HCT116 (cell line): ENCODE data around the gene CCDC38. TPM values are rescaled to one million over a fixed set of nuclear protein-coding genes. Genes with fewer than 3 reads are reported as not detected.

Source experiments
- ATAC-seq: fragments of 200-7000 bp; cut with Tn5 transposase; 2 replicates; pipeline ENCODE4 v1.9.1; 2020; ENCODE audit warnings: mild to moderate bottlenecking, moderate library complexity
- BruUV-seq: library from RNA; stranded (reverse); fragments of 400-500 nt; replicated peaks from 2 replicates; lab custom pipeline; 2021; lab: Mats Ljungman, UMichigan
- CTCF ChIA-PET: fragments of 300-600 bp; sonication (Branson Sonifier 250); formaldehyde crosslinking; loops from one replicate; lab custom pipeline; 2021; ENCODE audit warnings: antibody characterized with exemption; lab: Charles Lee
- POLR2A ChIA-PET: fragments of 300-600, 350-600 bp; sonication (Branson Sonifier 250); formaldehyde crosslinking; loops from one replicate; lab custom pipeline; 2021; ENCODE audit warnings: antibody characterized with exemption; lab: Charles Lee
- RAD21 ChIA-PET, 2 experiments: fragments of 300-600 bp; sonication (Branson Sonifier 250); formaldehyde crosslinking; loops; one replicate each; lab custom pipeline; 2023; ENCODE audit warnings: low total read pairs in 2 of 2; ENCODE audit not compliant: uncharacterized antibody in 2 of 2, unreplicated experiment in 2 of 2, low non-redundant PET in 1 of 2; lab: Charles Lee
- DNase-seq: peaks from one replicate; pipeline ENCODE4 v3.0.0-alpha.2; 2010; ENCODE audit warnings: low read depth, low spot score
- H2AFZ ChIP-seq: fragments of 200-600 bp; shearing (Covaris generic), sonication (generic); 2 replicates; pipeline ENCODE4 v1.6.1; 2017; ENCODE audit warnings: low read depth, mixed run types, mixed read lengths, antibody characterized with exemption, low read length; ENCODE audit not compliant: poor library complexity, severe bottlenecking
- H3K27ac ChIP-seq: 2 replicates; pipeline ENCODE4 v1.5.1; 2012; ENCODE audit warnings: low read depth, low read length
- H3K27me3 ChIP-seq: fragments of 200-600 bp; sonication (generic); 2 replicates; pipeline ENCODE4 v1.6.1; 2016; ENCODE audit warnings: mixed run types, low read length, mixed read lengths; ENCODE audit not compliant: insufficient read depth
- H3K36me3 ChIP-seq, 2 experiments: fragments of 200-500 bp in 1 of 2; fragments of 200-600 bp in 1 of 2; sonication (Bioruptor generic) in 1 of 2; sonication (generic) in 1 of 2; 2 replicates each; pipeline versions ENCODE4 v1.5.1 to v1.6.1; 2014 to 2016; ENCODE audit warnings: low read length in 2 of 2, inconsistent platforms in 1 of 2, mixed read lengths in 1 of 2, mixed run types in 1 of 2; ENCODE audit not compliant: insufficient read depth in 2 of 2, control insufficient read depth in 1 of 2
- H3K4me1 ChIP-seq, 2 experiments: fragments of 200-600 bp in 1 of 2; sonication (generic) in 1 of 2; 2 replicates each; pipeline versions ENCODE4 v1.5.1 to v1.6.1; 2012 to 2017; ENCODE audit warnings: low read length in 2 of 2, inconsistent platforms in 1 of 2, mild to moderate bottlenecking in 1 of 2, mixed read lengths in 1 of 2, mixed run types in 1 of 2, moderate library complexity in 1 of 2; ENCODE audit not compliant: insufficient read depth in 2 of 2, control insufficient read depth in 1 of 2
- H3K4me2 ChIP-seq: fragments of 200-600 bp; sonication (generic); 2 replicates; pipeline ENCODE4 v1.6.1; 2017; ENCODE audit warnings: mixed run types, low read length, mixed read lengths
- H3K4me3 ChIP-seq, 2 experiments: fragments of 200-600 bp in 1 of 2; sonication (generic) in 1 of 2; replicated peaks in 1 of 2; 2 replicates each; pipeline ENCODE4 v1.5.1; 2011 to 2016; ENCODE audit warnings: low read length in 2 of 2, control low read depth in 1 of 2, low read depth in 1 of 2, mild to moderate bottlenecking in 1 of 2, mixed read lengths in 1 of 2, mixed run types in 1 of 2
- H3K79me2 ChIP-seq: fragments of 200-600 bp; sonication (generic); 2 replicates; pipeline ENCODE4 v1.6.1; 2017; ENCODE audit warnings: mild to moderate bottlenecking, mixed run types, low read length, moderate library complexity, mixed read lengths; ENCODE audit not compliant: insufficient read depth
- H3K9ac ChIP-seq: fragments of 200-600 bp; sonication (generic); 2 replicates; pipeline ENCODE4 v1.6.1; 2016; ENCODE audit warnings: low read length, mixed read lengths
- H3K9me2 ChIP-seq: fragments of 200-600 bp; sonication (generic), shearing (Covaris generic); 2 replicates; pipeline ENCODE4 v1.6.1; 2017; ENCODE audit warnings: mixed run types, mild to moderate bottlenecking, moderate library complexity; ENCODE audit not compliant: insufficient read depth
- H3K9me3 ChIP-seq, 2 experiments: fragments of 200-500 bp in 1 of 2; fragments of 200-600 bp in 1 of 2; sonication (Bioruptor generic) in 1 of 2; sonication (generic) in 1 of 2; 2 replicates each; pipeline ENCODE4 v1.6.1; 2014 to 2017; ENCODE audit warnings: low read length in 2 of 2, mixed read lengths in 2 of 2, inconsistent platforms in 1 of 2, low read depth in 1 of 2, mild to moderate bottlenecking in 1 of 2, mixed run types in 1 of 2, moderate library complexity in 1 of 2; ENCODE audit not compliant: control insufficient read depth in 1 of 2, insufficient read depth in 1 of 2
- H4K20me1 ChIP-seq: fragments of 200-600 bp; sonication (generic), shearing (Covaris generic); 2 replicates; pipeline ENCODE4 v1.6.1; 2017; ENCODE audit warnings: mixed run types, mild to moderate bottlenecking, moderate library complexity; ENCODE audit not compliant: insufficient read depth
- CEBPB ChIP-seq: IDR thresholded peaks from 2 replicates; pipeline ENCODE4 v1.6.1; 2012; ENCODE audit warnings: low read depth
- EGR1 ChIP-seq: IDR thresholded peaks from 2 replicates; pipeline ENCODE4 v1.6.1; 2012; ENCODE audit warnings: low read depth
- EZH2 ChIP-seq: fragments of 200-600 bp; sonication (generic); IDR thresholded peaks from 2 replicates; pipeline ENCODE4 v1.6.1; 2017; ENCODE audit warnings: antibody characterized with exemption, mixed run types
- EZH2phosphoT487 ChIP-seq: fragments of 200-600 bp; IDR thresholded peaks from 2 replicates; pipeline ENCODE4 v1.6.1; 2018; ENCODE audit warnings: antibody characterized with exemption, borderline replicate concordance
- FOSL1 ChIP-seq: IDR thresholded peaks from 2 replicates; pipeline ENCODE4 v1.6.1; 2012; ENCODE audit warnings: low read depth
- RAD21 ChIP-seq: IDR thresholded peaks from 2 replicates; pipeline ENCODE4 v1.6.1; 2012; ENCODE audit warnings: low read depth, mild to moderate bottlenecking
- SIN3A ChIP-seq: IDR thresholded peaks from 2 replicates; pipeline ENCODE4 v1.6.1; 2012; ENCODE audit warnings: low read depth
- SP1 ChIP-seq: IDR thresholded peaks from 2 replicates; pipeline ENCODE4 v1.6.1; 2012; ENCODE audit warnings: low read depth
- SRF ChIP-seq: IDR thresholded peaks from 2 replicates; pipeline ENCODE4 v1.6.1; 2012; ENCODE audit warnings: low read depth
- TCF7L2 ChIP-seq: IDR thresholded peaks from 2 replicates; pipeline ENCODE4 v1.7.0; 2011; ENCODE audit warnings: borderline replicate concordance, inconsistent platforms; ENCODE audit not compliant: insufficient read depth, insufficient read length; ENCODE audit errors: extremely low read depth
- YY1 ChIP-seq: IDR thresholded peaks from 2 replicates; pipeline ENCODE4 v1.6.1; 2011; ENCODE audit warnings: low read length, low read depth, moderate library complexity, mild to moderate bottlenecking; ENCODE audit not compliant: insufficient replicate concordance; ENCODE audit errors: extremely low read depth
- ZNF274 ChIP-seq: fragments of 200-500 bp; sonication (Bioruptor generic); IDR thresholded peaks from 2 replicates; pipeline ENCODE4 v1.6.1; 2014; ENCODE audit warnings: mild to moderate bottlenecking, low read depth, low read length, inconsistent platforms
- intact Hi-C: fragments of 100-400 bp; cut with micrococcal nuclease; formaldehyde crosslinking; loops from 2 replicates; pipeline ENCODE4 v1.10.0; 2022
- total RNA-seq: library from RNA; stranded (reverse); gene quantifications from one replicate; pipeline ENCODE4 v1.2.1, GENCODE V29; 2021; ENCODE audit not compliant: unreplicated experiment
- TF ChIP-seq, protein P1 (sequence below), 3 experiments: fragments of 200-600 bp in 1 of 3; sonication (generic) in 1 of 3; IDR thresholded peaks in 2 of 3; conservative IDR thresholded peaks in 1 of 3; 2 replicates each; pipeline ENCODE4 v1.5.1; 2012 to 2017; ENCODE audit warnings: low read depth in 2 of 3, low read length in 2 of 3, antibody characterized with exemption in 1 of 3, borderline replicate concordance in 1 of 3, control low read depth in 1 of 3, mild to moderate bottlenecking in 1 of 3, mixed read lengths in 1 of 3, mixed run types in 1 of 3, moderate library complexity in 1 of 3; ENCODE audit not compliant: insufficient read depth in 1 of 3
- TF ChIP-seq, protein P2 (sequence below): IDR thresholded peaks from 2 replicates; pipeline ENCODE4 v1.6.1; 2012

The CCDC38 gene
- total RNA-seq, 1 experiment from 2014 or later, result 0.27 TPM

DNA sequence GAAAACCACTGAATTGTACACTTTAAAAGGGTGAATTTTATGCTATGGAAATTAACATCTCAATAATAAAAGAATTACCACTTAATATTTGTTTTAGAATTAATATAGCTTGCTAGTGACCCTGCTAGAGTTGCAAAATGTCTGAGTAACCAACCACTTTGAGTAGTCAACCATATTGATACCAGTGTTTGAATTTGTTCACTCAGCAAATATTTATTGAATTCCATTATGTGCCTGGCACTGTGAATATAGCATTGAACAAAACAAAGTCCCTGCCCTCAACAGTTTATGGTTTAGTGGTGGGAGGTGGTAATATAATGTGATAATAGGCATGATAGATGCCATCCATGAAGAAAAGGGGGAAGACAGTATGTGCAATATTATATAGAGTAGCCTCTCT lies 79.1 kb downstream of the CCDC38 start:
- intact Hi-C loops, result no loop called here
- Histone ChIP-seq H3K79me2 (peaks cover 81% of the 10 kb centered on the region), H3K9me2 (no peaks in the 10 kb centered on the region), H3K4me1 (peaks cover 5 to 14% of the 10 kb centered on the region in 2 experiments), H3K27me3 (no peaks in the 10 kb centered on the region), H3K9me3 (no peaks in the 10 kb centered on the region), H2AFZ (no peak overlapping the region), H3K9ac (no peak overlapping the region), H3K4me3 (no peak overlapping the region), H3K27ac (no peak overlapping the region), H3K36me3 (peaks cover 39 to 57% of the 10 kb centered on the region in 2 experiments)
- ChIA-PET RAD21 (no interaction called here), POLR2A (interaction anchor here (0.5 kb wide), 1 partner anchor 256 kb away, joined by 3 read pairs; no protein-coding TSS in a partner anchor), CTCF (no interaction called here)
- ATAC-seq, result no peak
- BruUV-seq, result no TSS peak
- TF ChIP-seq EGR1 (no peak), RAD21 (no peak)
- TF ChIP-seq, all 23 proteins: peak for 0
- H3K4me2 ChIP-seq, result no peak overlapping the region
- H4K20me1 ChIP-seq, result peaks cover 23% of the 10 kb centered on the region
- no peak for DNase-seq

DNA sequence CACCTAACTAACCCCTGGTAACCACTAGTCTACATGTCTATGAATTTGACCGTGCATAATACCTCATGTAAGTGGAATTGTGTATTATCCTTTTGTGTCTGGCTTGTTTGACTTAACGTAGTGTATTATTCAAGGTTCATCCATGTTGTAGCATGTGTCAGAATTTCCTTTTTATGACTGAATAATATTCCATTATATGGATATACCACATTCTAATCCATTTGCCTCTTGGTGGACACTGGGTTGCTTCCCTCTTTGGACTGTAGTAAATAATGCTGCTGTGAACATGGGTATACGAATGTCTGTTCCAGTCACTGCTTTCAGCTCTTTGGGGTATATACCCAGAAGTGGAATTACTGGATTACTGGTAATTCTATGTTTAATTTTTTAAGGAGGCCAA lies 80.4 kb downstream of the CCDC38 start:
- no peak overlapping the region for H3K9ac ChIP-seq
- TF ChIP-seq SP1, result no peak
- TF ChIP-seq, protein P1, sequence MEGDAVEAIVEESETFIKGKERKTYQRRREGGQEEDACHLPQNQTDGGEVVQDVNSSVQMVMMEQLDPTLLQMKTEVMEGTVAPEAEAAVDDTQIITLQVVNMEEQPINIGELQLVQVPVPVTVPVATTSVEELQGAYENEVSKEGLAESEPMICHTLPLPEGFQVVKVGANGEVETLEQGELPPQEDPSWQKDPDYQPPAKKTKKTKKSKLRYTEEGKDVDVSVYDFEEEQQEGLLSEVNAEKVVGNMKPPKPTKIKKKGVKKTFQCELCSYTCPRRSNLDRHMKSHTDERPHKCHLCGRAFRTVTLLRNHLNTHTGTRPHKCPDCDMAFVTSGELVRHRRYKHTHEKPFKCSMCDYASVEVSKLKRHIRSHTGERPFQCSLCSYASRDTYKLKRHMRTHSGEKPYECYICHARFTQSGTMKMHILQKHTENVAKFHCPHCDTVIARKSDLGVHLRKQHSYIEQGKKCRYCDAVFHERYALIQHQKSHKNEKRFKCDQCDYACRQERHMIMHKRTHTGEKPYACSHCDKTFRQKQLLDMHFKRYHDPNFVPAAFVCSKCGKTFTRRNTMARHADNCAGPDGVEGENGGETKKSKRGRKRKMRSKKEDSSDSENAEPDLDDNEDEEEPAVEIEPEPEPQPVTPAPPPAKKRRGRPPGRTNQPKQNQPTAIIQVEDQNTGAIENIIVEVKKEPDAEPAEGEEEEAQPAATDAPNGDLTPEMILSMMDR (IDR thresholded peaks at IDR 0.05 in 2 of 3, conservative IDR thresholded peaks at IDR 0.05 in 1 of 3; ENCODE audit: borderline replicate concordance in 1 of 3, insufficient read depth in 1 of 3, low read depth in 2 of 3, low read length in 2 of 3), result no peak
- no peak for TF ChIP-seq SRF
- TF ChIP-seq FOSL1, result no peak
- TF ChIP-seq SIN3A, result no peak
- TF ChIP-seq, protein P2, sequence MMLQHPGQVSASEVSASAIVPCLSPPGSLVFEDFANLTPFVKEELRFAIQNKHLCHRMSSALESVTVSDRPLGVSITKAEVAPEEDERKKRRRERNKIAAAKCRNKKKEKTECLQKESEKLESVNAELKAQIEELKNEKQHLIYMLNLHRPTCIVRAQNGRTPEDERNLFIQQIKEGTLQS, result no peak
- no peak for TF ChIP-seq TCF7L2
- TF ChIP-seq ZNF274, result no peak
- no peak for TF ChIP-seq CEBPB
- TF ChIP-seq YY1, result no peak
- no peak for TF ChIP-seq EGR1
- no peak for TF ChIP-seq EZH2phosphoT487
- TF ChIP-seq EZH2, result no peak
- TF ChIP-seq, all 23 proteins: peak for 0
- intact Hi-C loops, result no loop called here
- no peak for DNase-seq
- H3K4me2 ChIP-seq, result no peak overlapping the region
- no TSS peak for BruUV-seq
- ChIA-PET CTCF (no interaction called here), POLR2A (no interaction called here), RAD21 (no interaction called here)
- ATAC-seq, result no peak
- H3K27me3 ChIP-seq, result no peaks in the 10 kb centered on the region
- H2AFZ ChIP-seq, result no peak overlapping the region
- peaks cover 77% of the 10 kb centered on the region for H3K79me2 ChIP-seq
- peaks cover 8 to 25% of the 10 kb centered on the region in 2 experiments for H3K4me1 ChIP-seq
- peaks cover 23% of the 10 kb centered on the region for H4K20me1 ChIP-seq
- H3K9me2 ChIP-seq, result no peaks in the 10 kb centered on the region
- H3K4me3 ChIP-seq, result no peak overlapping the region
- no peaks in the 10 kb centered on the region for H3K9me3 ChIP-seq
- H3K36me3 ChIP-seq, result peaks cover 38 to 50% of the 10 kb centered on the region in 2 experiments
- no peak overlapping the region for H3K27ac ChIP-seq
